GM19455 (cell line): ENCODE data around the gene C8G.

Experiments
- ATAC-seq: cut with Tn5 transposase; IDR thresholded peaks from one replicate; pipeline ENCODE4 v1.9.1; 2021; ENCODE audit not compliant: unreplicated experiment

The C8G gene

DNA sequence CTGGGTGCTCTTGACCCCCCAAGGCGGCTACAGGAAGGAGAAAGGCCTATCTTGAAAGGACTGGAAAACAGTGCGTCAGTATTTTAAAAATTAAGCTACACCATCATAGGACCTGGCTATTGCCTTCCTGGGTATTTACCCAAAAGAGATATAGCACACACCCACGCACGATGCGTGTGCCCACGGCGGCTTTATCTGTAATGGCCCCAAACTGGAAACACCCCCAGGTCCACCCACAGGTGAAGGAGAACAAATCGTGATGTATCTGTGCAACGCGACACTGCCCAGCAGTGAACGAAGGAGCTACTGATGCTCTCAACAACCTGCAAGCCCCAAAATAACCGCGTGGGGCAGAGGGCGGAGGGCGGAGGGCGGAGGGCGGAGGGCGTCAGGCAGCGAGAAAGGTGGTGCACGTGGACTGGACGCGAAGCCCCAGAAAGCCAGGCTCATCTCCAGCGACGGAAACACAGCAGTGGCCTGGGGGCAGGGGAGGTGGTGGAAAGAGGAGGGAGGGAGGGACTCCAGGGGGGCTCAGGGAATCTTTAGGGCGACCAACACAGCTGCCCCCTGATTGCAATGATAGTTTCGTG, 19.9 kb downstream of the C8G start:
- no peak for ATAC-seq

DNA sequence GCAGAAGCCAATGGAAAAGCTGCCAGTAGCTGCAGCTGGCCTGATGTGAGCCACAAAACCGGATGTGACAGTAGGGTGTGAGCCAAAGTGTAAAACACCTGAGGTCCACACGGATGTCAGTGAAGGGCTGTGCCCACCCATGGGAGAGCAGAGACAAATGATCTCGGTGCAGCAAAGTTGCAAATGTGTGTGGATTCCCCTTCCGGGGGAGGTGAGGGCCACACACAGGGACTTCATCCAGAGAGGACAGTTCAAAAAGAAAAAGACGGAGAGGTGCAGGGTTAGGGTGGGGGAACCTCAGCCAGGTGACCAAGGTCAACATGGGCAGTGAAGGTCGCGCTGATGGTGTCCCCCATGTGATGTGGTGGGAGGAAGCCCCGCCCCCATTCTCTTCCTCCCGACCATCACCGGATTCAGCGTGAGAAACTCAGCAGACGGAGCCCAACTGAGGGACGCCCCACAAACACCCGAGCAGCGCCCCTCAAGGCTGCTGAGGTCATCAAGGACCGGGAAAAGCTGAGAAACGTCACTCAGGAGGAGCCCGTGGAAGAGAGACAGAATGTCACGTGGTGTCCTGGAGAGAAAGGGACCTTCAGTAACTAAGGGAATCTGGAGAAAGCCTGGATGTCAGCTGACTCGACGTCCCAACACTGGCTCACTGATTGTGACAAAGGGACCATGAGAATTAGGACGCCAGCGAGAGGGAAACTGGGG, 20.9 kb downstream of the C8G start:
- no peak for ATAC-seq

- ATAC-seq: no peak
These were observed 23.5 kb downstream of the C8G start for GRCh38 chr9:136968333-136969127.

- ATAC-seq: no peak
These were observed 24.1 kb downstream of the C8G start for GRCh38 chr9:136969150-136969549.

DNA sequence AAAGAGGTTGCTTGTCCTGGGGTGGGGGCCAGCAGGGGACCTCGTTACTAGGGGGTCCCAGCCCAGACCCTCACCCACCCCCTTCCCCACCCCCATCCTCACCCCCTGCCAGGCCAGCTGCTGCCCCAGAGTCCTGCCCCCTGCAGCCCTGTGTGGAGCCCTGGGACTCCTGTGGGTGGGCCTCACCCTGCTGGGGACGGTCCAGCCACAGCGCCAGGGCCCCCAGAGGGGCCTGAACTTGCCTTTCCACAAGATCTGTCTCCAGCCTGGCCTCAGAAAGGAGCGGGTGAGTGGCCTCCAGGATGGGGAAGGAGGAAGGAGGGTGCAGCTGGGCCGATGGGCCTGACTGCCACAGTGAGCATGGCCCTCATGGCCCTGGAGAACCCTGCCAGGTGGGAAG, 24.7 kb downstream of the C8G start:
- ATAC-seq: no peak

DNA sequence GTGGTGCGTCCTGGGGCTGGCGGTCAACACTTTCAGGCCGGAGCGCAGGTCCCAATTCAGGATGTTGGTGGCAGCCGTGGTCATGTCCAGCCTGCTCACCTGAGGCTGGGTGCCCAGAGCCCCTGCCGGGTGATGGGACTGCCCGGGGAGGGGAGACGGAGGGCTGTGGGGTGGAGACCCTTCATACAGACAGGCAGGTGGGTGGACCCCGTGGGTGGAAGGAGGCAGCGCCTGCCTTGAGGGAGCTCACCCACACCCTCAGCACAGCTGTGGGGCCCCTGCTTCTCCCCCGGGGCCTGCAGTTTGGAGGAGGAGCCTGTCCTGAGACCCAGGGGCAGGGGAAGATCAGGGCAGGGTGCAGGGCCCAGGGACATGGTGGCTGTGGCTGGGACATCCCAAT, 25.3 kb downstream of the C8G start:
- ATAC-seq: no peak

DNA sequence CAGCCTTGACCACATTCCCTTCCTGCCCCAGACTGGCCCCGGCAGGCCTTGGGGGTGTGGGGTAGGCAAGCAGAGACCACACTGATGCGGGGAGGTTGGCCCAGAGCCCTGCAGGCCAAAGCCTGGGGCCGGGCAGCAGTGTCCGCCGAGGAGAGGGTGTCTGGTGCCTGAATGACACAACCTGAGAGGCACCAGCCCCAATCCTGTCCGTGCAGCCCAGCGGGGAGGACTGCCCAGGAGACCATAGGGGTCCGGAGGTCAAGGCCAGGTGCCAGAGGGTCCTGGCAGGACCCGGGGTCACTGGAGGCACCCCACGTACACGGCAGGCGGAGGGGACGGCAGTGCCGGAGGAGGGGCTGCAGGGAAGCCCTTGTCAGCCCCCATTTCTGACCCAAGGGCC, 26.7 kb downstream of the C8G start:
- no peak for ATAC-seq

DNA sequence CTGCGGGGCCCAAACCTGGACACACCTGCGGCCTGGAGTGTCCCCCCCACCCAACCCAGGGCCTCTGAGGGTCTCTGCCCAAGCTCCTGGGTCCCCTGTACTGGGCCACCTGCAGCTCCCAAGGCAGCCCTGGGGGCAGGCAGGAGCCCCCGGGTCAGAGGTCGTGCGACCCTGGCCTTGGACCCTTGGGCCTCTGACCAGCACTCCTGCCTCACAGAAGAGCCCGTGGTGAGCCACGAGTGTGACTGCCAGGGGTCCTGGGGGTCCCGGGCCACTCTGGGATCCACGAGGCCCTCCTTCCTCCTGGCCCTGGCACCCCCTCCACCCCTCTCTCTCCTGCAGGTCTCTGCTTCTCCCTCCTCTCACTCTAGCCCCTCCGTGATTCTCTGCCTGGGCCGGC, 27.3 kb downstream of the C8G start:
- no peak for ATAC-seq

GRCh38 chr9:136972743-136973142, 27.7 kb downstream of the C8G start:
- no peak for ATAC-seq

DNA sequence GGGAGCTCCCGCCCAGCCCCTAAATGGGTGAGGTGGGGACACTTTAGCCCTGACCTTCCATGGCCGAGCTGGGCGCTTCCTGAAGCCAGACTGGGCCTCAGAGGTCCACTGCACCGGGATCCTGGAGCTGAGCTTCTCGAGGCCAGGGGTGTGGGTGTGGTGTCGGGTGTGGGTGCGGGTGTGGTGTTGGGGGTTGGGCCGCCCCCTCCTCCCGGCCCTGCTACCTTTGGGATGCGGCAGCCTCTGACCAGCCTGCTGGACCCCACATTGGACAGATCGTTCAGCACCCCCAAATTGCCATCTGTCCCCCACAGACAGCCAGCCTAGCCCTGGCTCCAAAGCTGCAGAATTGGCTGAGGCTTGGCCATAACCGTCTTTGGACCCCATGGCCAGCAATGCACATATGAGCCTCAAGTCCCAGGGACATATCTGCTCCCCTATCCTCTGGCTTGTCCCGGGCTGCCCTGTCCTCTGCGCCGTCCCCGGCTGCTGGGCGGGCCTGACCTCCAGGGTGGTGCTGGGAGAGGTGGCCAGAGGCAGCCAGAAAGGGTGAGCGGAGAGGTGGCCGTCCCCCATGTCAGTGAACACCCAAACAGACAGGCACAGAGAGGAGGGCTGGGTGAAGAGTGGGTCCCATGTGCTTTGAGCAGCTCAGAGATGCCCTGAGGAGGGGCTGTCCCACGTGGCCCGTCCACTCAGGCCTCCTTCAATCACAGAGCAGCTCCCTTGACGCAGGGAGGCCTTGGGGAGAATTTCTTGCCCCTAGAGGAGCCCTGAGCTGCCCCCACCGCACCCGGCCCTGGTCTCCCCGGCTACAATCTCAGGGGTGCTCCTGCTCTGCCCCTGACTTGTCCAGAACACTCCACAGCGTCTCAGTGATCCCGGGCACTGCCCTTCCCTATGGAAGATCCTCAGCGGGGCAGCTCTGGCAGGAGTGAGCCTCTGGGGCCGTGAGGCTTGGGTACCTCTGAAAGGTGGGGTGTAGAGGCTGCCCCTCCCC, 28.9 kb downstream of the C8G start:
- no peak for ATAC-seq

DNA sequence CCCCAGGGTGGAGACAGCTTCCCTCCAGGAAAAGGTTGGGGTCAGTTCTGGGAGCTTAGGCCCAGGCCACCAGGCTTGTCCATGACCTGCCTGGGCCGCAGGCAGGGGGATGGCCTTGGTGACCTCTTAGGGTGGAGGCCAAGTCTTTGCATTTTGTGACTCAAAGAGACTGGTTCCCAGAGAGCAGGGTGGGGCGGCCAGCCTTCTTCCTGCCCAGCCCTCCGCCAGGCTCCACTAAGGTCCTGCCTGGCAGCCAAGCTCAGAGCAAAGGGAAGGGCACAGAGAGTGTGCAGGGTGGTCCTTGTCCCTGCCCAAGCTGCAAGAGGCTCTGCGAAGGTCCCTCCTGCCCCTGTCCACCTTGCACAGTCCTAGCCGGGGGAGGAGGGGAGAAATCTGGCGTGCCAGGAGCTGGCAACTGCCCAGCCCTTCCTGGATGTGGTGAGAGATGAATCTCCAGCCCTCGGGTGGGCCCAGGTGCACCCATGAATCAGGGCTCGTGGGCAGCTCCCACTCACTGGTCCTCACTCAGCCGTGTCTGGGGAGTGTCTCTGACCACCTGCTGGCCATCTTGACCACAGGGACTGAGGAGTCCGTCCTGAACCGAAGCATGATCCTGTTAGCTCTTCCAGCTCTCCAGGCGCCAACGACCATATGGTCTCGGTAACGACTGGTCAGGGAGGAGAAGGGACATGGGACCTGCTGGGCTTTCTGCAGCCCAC, 29.9 kb downstream of the C8G start:
- no peak for ATAC-seq

- ATAC-seq: no peak
These were observed 30.6 kb downstream of the C8G start for GRCh38 chr9:136975644-136976043.

DNA sequence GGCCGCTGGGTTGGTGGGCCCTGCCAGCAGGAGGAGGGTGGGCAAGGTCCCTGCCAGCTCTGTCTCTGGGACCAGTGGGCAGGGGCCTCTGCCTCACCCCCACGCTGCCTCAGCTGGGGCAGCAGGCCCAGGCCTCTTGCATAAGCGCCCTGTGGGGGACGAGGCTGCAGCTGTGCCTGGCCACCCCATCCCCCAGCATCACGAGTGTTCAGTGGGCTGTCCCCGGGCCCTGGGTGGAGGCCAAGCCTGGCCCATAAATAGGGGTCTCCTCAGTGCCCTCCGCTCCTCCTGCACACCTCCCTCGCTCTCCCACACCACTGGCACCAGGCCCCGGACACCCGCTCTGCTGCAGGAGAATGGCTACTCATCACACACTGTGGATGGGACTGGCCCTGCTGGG, 32.2 kb downstream of the C8G start, which contains the start of gene PTGDS:
TSS of gene PTGDS (plus strand) at position 282 of the 400 bp plus-strand sequence. CDS start at position 357, 75 bp downstream.
- ATAC-seq: no peak

DNA sequence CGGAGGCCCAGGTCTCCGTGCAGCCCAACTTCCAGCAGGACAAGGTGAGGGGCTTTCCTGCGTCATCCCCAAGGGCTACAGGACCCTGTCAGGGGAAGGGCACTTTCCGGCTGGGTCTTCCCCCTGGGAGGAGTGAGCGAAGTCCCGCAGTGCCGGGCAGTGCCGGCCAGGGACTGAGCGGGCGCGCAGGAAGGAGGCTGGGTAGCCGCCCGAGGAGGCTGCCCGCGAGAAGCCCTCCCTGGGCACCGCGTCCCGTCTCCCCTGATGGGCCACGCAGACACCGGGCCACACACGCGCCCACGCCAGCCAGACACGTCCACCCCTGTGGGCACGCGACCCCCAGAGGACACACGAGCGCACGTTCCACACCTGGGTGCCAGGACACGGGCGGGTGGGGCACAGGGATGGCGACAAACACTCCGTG, 32.6 kb downstream of the C8G start:
- ATAC-seq: no peak

GRCh38 chr9:136978073-136978864, 33.2 kb downstream of the C8G start:
- ATAC-seq: no peak

- ATAC-seq: no peak
These were observed 34.0 kb downstream of the C8G start for GRCh38 chr9:136978865-136979544.

DNA sequence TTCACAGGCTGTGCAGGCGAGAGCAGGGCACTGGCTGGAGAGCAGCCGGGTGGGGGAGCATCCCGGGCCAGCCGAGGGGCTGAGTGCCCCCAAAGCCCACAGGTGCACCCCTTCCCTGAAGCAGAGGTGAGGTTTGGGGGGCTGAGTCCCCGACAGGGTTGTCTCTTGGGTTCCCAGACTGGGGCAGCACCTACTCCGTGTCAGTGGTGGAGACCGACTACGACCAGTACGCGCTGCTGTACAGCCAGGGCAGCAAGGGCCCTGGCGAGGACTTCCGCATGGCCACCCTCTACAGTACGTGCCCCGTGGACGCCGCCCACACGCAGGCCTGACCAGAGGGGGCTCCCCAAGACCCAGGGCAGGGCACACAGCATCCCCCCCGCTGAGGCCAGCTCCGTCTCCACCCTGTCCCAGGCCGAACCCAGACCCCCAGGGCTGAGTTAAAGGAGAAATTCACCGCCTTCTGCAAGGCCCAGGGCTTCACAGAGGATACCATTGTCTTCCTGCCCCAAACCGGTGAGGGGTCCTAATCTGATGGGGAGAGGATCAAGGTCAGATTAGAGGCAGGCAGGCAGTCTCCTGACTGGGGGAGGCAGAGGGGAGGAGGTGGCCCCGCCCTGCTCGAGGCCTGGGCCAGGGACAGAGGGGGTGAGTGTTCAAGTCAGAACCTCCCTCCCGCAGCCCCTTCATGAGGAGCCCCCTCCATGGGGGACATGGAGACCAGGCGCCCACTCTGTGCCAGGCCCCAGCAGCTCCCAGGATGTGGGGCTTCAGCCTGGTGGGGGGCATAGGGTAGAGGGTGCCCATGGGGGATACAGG, 34.9 kb downstream of the C8G start:
- ATAC-seq: no peak
